Transverse colon (tissue), 4 donors: ENCODE data around the gene ALKBH3.

ENCODE experiments used
- EP300 ChIP-seq: sonication (generic); formaldehyde crosslinking; IDR thresholded peaks from one replicate; pipeline ENCODE4 v1.6.1; 2017; ENCODE audit warnings: antibody characterized with exemption, low read depth
- POLR2A ChIP-seq: fragments of 450-650 bp; IDR thresholded peaks from one replicate; pipeline ENCODE4 v1.6.1; 2016; ENCODE audit warnings: antibody characterized with exemption, mild to moderate bottlenecking, moderate library complexity
- POLR2AphosphoS5 ChIP-seq, 3 donors: sonication (generic); formaldehyde crosslinking; IDR thresholded peaks; one replicate each; pipeline ENCODE4 v1.6.1; 2016; ENCODE audit warnings: antibody characterized with exemption in 3 of 3
- TF ChIP-seq, protein P1 (sequence below), 5 experiments: fragments of 200-600 bp in 3 of 5; fragments of 450-650 bp in 2 of 5; sonication (generic) in 3 of 5; IDR thresholded peaks; 1 replicate in 2 of 5; 2 replicates in 3 of 5; pipeline ENCODE4 v1.5.1; 2016 to 2017; ENCODE audit warnings: antibody characterized with exemption in 5 of 5, inconsistent platforms in 3 of 5, mild to moderate bottlenecking in 2 of 5, moderate library complexity in 1 of 5

DNA sequence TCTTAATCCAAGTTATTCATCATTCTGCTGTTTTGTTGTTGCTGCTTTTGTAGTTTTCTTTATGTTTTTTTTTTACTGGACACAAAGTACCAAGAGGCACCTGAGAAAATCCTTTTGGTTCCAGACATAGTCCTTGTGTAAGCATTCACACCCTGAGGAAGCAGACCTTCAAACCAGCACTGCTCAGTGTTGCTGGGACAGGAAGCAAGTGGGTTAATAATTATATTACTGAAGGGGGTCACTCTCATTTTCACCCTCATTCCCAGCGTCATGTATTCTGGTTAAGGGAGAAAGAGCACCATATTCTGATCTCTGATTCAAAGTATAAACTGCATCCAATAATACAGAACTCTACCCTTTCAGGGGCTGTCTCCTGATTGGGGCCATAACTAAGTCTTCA lies 5.9 kb upstream of the ALKBH3 start:
- TF ChIP-seq EP300, result no peak
- TF ChIP-seq, protein P1, sequence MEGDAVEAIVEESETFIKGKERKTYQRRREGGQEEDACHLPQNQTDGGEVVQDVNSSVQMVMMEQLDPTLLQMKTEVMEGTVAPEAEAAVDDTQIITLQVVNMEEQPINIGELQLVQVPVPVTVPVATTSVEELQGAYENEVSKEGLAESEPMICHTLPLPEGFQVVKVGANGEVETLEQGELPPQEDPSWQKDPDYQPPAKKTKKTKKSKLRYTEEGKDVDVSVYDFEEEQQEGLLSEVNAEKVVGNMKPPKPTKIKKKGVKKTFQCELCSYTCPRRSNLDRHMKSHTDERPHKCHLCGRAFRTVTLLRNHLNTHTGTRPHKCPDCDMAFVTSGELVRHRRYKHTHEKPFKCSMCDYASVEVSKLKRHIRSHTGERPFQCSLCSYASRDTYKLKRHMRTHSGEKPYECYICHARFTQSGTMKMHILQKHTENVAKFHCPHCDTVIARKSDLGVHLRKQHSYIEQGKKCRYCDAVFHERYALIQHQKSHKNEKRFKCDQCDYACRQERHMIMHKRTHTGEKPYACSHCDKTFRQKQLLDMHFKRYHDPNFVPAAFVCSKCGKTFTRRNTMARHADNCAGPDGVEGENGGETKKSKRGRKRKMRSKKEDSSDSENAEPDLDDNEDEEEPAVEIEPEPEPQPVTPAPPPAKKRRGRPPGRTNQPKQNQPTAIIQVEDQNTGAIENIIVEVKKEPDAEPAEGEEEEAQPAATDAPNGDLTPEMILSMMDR (IDR thresholded peaks at IDR 0.05), result no peak
- TF ChIP-seq POLR2AphosphoS5 (IDR thresholded peaks at IDR 0.05), result no peak
- no peak for TF ChIP-seq POLR2A
